HG03558 (cell line): ENCODE measurements around the gene FANCF.

ENCODE experiments used
- ATAC-seq: cut with Tn5 transposase; IDR thresholded peaks from one replicate; pipeline ENCODE4 v1.9.1; 2021; ENCODE audit warnings: moderate number of reproducible peaks; ENCODE audit not compliant: unreplicated experiment; ENCODE audit errors: extremely low read depth

Gene FANCF

DNA sequence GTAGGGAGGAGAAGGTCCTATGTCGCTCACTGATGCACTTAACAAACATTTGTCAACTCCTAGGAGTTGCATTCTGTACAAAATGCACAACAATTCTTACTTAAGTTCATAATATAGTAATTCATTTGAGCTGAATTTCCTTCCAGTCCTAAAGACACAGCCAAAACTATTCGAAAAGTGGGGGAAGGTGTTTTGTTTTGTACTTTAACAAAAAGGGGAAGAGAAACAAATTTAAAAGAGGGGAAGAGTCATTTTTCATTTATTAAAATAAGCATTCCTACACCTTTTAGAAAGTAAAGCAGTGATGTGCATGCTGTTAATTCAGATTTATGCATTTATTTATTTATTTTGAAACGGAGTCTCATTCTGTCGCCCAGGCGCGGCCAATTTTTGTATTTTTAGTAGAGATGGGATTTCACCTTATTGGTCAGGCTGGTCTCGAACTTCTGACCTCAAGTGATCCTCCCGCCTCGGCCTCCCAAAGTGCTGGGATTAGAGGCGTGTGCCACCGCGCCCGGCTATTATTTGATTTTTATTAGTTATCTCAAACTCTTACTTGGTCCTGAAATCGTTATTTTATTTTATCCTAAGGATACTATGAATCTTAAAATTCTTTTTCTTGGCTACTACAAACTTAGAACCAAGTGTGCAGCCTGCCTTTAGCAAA lies 1.1 kb upstream of the FANCF start:
- ATAC-seq = no peak

DNA sequence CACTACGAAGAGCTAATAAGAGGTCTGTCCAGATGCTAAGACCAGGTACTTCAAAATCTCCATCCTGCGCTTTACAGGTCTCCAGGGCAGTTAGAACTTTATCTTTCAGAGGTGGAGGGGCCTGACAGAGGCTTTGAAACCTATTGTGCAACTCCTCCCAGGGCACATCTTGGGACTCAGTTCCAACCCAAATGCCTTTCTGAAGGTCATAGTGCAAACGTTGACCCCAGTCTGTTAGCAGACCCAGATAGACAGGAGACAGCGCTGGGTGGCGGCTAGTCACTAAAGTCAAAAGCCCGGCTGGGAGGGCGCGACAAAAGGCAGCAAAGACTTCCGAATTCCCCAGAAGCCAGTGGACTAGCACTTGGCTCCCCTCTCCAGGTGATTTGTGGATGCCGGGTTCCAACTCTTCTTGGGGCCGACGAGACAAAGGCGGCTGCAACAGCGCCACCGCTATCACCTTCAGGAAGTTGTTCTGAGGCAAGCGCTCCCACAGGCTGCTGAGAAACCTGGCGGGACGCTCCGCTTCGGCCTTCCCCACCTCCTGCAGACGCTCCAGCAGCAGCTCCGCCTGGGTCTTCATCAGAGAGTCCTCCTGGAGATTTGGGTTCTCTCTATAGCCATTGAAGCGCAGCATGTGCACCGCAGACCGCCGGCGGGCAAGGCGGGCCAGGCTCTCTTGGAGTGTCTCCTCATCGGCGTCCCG lies 728 bp downstream of the FANCF start:
- peak; percentile 26 for ATAC-seq

DNA sequence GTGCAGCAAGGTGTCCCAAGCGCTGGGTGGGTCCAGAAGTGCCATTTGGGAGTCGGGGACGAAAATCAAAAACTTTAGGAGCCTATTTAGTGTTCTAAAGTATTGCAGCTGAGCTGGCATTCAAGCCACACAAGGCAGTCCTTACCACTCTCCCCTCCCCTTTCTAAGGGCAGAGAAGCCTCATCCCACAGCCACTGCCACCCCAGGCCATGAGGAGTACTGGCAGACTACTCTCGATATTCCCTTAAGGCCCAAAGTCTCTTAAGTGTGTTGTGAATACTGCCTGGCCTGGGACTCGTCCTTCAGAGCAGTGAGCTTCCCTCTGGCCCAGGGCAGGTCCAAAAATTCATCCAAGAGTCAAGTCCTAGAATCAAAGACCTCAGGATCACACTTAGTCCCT lies 7.8 kb downstream of the FANCF start:
- ATAC-seq = no peak

DNA sequence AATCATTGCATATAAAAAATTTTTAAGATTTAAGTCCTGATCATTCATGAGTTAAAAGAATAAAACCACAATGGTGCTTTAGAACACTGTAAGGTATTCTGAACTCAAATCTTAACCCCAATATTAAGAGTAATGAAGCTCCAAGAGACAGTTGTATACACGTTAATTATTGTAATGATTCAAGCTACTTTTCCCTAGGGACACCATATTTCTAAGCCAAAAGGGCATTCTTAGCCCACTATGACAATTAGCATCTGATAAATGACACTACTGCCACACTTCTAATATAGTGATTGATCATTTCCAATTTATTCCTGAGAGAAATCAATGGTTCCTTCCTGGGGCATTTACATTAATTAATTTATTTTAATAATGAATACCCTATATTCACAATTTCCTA lies 21.7 kb downstream of the FANCF start:
- no peak for ATAC-seq

DNA sequence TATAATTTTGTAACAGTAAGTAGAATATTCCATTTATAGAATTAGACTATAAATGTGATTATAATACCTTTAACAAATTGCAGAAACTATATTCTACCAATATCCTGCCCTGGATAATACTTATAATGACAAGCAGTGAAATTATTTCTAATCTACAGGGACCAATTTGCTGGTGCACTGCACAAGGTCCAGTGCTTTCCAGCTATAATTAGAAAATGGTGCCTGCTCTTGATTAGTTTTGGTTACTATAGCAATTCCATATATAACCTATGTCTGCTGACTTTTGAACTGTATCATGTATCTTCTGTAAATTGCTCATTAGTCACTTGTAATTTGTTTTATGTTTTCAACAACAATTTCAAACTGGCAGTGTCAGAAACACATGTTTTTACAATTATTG lies 23.1 kb downstream of the FANCF start:
- ATAC-seq = no peak

DNA sequence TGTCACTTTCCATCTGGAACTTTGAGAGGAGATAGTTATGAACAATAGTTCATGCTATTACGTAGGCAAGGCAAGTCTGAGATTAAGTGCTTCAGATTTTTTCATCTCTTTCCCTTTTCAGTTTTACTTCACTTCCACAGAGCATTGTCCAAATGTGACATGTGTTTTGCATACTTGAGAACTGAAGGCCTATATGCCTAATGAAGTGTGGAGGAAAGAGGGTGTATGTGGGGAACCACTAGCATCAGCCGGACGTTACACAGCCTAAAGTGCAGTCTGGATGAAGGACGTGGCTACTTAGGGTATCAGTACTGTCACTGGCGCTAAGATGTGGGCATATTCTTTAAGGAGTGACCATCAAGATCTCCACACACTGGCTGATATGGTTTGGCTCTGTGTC lies 26.2 kb downstream of the FANCF start:
- no peak for ATAC-seq

DNA sequence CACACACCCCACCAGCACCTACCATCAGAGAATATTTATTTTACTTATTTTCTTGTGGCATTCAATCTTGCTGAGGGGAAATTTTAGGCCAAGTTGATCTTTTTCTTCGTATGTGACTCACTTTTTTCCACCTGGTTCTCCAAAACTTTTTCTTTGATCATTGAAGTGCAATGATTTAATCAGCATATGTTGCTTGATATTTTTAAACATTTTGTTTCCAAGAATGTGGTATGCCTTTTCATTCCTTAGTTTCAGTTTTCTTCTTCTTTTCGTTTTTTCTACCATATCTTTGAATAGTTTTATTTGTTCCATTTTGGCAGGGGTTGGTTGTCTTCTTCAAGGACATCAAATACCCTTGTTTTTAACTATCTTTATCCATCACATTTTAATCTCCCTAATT lies 28.6 kb downstream of the FANCF start:
- no peak for ATAC-seq

DNA sequence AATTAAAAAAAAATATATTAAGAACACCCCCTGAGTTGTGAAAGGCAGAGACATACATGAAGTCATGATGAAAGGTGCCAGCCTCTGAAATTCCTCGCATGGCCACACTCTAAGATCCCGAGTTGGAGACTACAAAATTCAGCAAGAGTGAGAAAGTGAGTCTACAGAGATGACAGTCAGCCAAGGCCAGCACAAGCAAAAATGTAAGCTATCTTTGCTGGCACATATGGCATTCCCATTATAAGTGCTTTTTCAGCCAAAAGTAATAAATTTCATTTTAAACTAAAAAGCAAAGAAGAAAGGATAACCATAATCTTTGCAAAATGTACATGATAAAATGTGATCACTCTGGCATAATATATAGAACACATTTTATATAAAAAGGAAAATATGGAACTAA lies 40.6 kb downstream of the FANCF start:
- no peak for ATAC-seq

DNA sequence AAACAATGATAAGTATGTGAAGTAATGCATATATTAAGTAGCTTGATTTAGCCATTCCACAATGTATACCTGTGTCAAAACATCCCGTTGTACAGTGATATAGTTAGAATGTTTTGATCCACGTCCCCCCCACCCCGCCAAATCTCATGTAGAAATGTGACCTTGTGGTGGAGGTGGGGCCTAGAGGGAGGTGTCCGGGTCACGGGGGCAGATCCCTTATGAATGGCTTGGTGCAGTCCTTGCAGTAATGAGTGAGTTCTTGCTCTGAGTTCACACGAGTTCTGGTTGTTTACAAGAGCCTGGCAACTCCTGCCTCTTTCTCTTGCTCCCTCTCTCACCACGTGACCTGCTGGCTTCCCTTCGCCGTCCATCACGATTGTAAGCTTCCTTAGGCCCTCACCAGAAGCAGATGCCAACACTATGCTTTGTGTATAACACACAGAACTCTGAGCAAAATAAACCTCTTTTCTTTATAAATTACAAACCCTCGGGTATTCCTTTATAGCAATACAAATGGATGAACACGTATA lies 41.6 kb downstream of the FANCF start:
- ATAC-seq = no peak

DNA sequence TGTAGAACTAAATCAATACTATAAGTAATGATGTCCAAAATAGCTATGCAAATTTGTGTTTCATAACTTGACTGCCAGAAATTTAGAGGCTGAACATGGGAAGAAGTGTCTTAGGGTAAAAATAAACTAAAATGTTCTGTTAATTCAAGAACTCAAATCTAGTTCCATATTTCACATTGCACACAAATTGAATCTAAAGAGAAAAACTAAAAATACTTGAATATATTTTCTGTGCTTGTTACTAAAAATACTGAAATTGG lies 43.5 kb downstream of the FANCF start:
- ATAC-seq = no peak

DNA sequence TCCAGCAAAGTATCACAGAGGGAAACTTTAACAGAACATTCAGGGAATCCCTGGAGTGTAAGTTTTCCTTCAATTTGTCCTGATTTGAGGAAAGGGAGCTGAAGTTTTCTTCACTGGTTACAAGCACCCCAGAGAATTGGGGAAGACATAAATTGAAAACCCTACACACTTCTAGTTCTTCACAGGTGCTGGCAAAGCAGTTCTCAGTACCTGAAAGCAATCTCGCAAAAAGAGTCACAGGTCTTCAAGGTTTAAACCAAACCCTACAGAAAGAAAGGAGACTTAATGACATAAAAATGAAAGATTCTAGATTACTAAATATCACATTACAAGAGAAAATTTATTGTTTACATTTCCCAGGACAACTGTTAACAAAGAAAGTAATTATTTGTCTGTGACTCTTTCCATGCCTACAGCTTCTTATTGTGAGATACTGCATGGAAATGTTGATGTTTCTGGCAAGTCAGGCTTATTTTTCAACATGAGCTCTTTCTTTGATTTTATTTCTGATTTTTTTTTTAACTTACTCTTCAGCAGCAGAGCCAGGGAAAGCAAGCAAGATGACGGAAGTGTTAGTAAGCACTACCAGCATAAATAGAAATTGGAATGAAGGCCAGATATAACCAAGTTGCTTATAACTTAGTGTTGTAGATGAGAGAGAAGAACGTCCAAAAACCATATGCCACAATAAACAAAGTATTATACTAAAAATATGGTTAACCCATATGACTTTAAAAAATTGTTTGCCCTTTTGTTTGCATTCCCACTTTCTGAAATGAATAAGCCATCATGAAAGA lies 44.1 kb downstream of the FANCF start:
- ATAC-seq = no peak

DNA sequence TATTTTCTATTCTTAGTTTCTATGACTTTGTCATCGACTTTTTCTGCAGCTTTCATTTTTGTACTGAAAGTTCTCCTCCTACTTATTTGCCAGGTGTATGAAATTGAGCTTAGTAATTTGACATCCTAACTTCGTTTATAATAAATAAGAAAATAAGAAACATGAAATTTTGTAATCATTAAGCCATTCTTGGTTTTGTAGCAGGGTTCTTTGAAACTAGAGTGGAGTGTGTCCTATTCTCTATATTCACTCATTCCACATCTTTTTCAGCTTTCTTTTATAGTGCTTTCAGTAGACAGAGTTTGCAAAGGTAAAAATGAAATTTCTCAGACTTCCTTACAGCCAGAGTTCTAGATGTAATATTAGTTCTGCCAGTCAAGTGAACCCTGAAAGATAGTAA lies 47.8 kb downstream of the FANCF start:
- peak; percentile 34 for ATAC-seq
